IPS-15b (cell line): ENCODE data around the gene ATP2A1.

ENCODE experiments used
- H3K27me3 ChIP-seq: one replicate; pipeline ENCODE4 v1.6.1; 2013; ENCODE audit warnings: low read length; ENCODE audit not compliant: control insufficient read depth, insufficient read depth
- H3K36me3 ChIP-seq: one replicate; pipeline ENCODE4 v1.6.1; 2013; ENCODE audit warnings: low read length; ENCODE audit not compliant: control insufficient read depth, insufficient read depth
- H3K4me1 ChIP-seq: one replicate; pipeline ENCODE4 v1.6.1; 2013; ENCODE audit warnings: mild to moderate bottlenecking, low read length; ENCODE audit not compliant: control insufficient read depth, insufficient read depth
- H3K4me3 ChIP-seq: one replicate; pipeline ENCODE4 v1.5.1; 2013; ENCODE audit warnings: low read depth, low read length
- H3K9ac ChIP-seq: one replicate; pipeline ENCODE4 v1.6.1; 2013; ENCODE audit warnings: low read depth, mild to moderate bottlenecking, low read length
- H3K9me3 ChIP-seq: one replicate; pipeline ENCODE4 v1.6.1; 2013; ENCODE audit warnings: mild to moderate bottlenecking, low read length; ENCODE audit not compliant: control insufficient read depth, insufficient read depth

Gene ATP2A1

GRCh38 chr16:28903344-28904042 is 25.2 kb downstream of the ATP2A1 start:
- H3K9me3 ChIP-seq = no peaks in the 10 kb centered on the region
- peaks cover 6% of the 10 kb centered on the region for H3K36me3 ChIP-seq
- no peaks in the 10 kb centered on the region for H3K4me1 ChIP-seq
- no peak overlapping the region for H3K4me3 ChIP-seq
- H3K27me3 ChIP-seq = no peaks in the 10 kb centered on the region
- H3K9ac ChIP-seq = no peak overlapping the region

DNA sequence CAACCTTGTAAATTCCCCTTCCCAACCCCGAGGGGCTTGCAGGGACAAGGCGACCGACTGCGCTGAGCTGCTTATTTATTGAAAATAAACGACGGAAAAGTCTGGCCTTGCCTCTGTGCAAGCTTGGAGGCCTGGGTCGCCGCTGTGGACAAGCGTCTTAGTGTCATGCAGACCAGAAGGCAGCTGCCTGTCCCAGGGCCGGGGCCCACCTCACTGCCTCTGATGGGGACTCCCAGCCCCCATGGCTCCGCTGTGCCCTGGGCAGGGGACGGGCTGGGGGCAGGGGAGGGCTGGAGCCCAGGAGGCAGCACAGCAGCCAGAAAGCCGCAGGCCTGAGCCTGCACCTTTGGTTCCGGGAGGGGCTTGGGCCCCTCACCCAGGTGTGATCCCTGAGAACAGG is 26.1 kb downstream of the ATP2A1 start:
- H3K36me3 ChIP-seq = peaks cover 8% of the 10 kb centered on the region
- H3K9me3 ChIP-seq = no peaks in the 10 kb centered on the region
- no peak overlapping the region for H3K9ac ChIP-seq
- H3K27me3 ChIP-seq = no peaks in the 10 kb centered on the region
- H3K4me3 ChIP-seq = no peak overlapping the region
- no peaks in the 10 kb centered on the region for H3K4me1 ChIP-seq

- no peak overlapping the region for H3K9ac ChIP-seq
- no peak overlapping the region for H3K4me3 ChIP-seq
- H3K27me3 ChIP-seq = no peaks in the 10 kb centered on the region
- H3K9me3 ChIP-seq = no peaks in the 10 kb centered on the region
- H3K4me1 ChIP-seq = no peaks in the 10 kb centered on the region
- H3K36me3 ChIP-seq = peaks cover 8% of the 10 kb centered on the region
Measured at GRCh38 chr16:28904828-28905227, 26.5 kb downstream of the ATP2A1 start.

GRCh38 chr16:28905229-28905754 is 27.0 kb downstream of the ATP2A1 start:
- Histone ChIP-seq H3K9ac (no peak overlapping the region), H3K4me1 (no peaks in the 10 kb centered on the region), H3K27me3 (no peaks in the 10 kb centered on the region), H3K4me3 (no peak overlapping the region), H3K9me3 (no peaks in the 10 kb centered on the region), H3K36me3 (peaks cover 8% of the 10 kb centered on the region)

DNA sequence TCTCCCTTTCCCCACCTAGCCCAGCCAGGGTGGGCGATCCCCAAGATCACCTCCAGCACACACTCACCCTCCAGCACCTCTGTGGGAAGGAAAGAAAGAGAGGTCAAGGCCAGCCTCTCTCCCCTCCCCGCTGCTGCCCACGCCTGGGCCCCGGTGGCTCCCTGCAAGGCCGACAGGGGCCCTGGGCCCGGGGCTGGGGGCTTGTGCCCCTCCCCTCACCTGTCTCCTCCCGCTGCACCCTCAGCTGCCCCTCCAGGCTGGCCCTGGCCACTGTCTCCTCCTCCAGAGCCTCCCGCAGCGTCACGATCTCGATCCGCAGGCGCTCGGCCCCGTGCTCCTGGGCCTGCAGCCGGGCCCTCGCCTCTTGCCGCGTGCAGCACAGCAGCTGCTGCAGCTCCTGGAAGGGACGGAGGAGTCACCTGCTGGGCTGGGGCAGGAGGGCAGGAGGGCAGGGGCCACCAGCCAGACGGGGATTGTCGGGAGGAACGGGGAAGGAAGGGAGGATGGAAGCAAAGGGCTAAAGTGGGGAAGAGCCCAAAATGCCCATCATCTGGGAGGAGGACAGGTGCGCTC is 27.6 kb downstream of the ATP2A1 start:
- H3K27me3 ChIP-seq = no peaks in the 10 kb centered on the region
- H3K4me1 ChIP-seq = no peaks in the 10 kb centered on the region
- H3K36me3 ChIP-seq = peaks cover 8% of the 10 kb centered on the region
- H3K4me3 ChIP-seq = no peak overlapping the region
- no peak overlapping the region for H3K9ac ChIP-seq
- H3K9me3 ChIP-seq = no peaks in the 10 kb centered on the region

DNA sequence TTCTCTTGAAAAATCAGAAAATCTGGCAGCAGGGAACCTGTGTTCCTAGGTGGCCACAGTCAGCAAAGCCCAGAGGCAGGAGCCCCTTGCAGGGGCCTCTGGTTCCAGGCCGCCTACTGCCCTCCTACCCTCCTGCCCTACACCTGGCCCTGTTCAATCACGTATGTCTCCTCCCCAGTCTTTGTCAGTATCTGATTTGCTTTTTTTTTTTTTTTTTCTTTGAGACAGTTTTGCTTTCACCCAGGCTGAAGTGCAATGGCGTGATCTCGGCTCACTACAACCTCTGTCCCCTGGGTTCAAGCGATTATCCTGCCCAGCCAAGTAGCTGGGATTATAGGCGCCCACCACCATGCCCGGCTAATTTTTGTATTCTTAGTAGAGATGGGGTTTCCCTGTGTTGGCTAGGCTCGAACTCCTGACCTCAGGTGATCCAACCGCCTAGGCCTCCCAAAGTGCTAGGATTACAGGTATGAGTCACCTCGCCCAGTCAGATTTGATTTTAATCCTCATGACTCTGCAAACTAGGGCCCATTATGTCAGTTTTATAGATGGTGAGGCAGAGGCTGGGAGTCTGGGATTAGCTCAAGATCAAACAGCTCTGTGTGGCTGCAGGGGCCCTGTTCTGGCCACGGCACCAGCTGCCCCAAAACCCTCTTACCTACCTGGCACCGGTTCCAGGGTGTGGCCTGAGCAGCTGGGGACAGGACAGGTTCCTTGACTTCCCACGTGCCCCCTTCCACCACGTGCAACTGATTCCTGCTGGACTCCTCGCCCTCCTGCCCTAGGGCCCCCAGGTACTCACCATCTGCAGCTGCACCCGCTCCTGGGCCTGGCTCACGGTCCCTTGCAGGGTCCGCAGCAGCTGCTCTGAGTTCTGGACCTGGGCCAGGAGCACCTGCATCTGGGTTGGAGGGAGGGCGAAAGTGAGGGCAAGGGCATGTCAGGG is 32.1 kb downstream of the ATP2A1 start:
- Histone ChIP-seq H3K9ac (no peak overlapping the region), H3K27me3 (no peaks in the 10 kb centered on the region), H3K36me3 (peaks cover 13% of the 10 kb centered on the region), H3K9me3 (no peaks in the 10 kb centered on the region), H3K4me3 (no peak overlapping the region), H3K4me1 (no peaks in the 10 kb centered on the region)

DNA sequence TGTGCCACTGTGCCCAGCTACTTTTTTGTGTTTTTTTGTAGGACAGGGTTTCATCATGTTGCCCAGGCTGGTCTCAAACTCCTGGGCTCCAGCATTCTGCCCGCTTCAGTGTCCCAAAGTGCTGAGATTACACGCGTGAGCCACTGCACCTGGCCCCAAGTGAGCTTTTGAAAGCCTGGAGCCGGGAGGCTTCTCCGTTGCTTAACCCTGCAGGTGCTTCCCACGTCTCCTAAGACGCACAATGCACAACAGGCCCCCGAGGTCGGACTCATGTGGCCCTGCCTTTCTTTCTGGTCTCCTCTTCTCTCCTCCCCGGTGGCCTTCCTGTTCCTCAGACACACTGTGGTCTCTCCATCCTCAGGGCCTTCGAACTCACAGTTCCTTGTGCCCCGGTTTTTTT is 34.3 kb downstream of the ATP2A1 start:
- Histone ChIP-seq H3K27me3 (no peaks in the 10 kb centered on the region), H3K4me1 (no peaks in the 10 kb centered on the region), H3K9ac (no peak overlapping the region), H3K36me3 (peaks cover 15% of the 10 kb centered on the region), H3K4me3 (no peak overlapping the region), H3K9me3 (no peaks in the 10 kb centered on the region)

DNA sequence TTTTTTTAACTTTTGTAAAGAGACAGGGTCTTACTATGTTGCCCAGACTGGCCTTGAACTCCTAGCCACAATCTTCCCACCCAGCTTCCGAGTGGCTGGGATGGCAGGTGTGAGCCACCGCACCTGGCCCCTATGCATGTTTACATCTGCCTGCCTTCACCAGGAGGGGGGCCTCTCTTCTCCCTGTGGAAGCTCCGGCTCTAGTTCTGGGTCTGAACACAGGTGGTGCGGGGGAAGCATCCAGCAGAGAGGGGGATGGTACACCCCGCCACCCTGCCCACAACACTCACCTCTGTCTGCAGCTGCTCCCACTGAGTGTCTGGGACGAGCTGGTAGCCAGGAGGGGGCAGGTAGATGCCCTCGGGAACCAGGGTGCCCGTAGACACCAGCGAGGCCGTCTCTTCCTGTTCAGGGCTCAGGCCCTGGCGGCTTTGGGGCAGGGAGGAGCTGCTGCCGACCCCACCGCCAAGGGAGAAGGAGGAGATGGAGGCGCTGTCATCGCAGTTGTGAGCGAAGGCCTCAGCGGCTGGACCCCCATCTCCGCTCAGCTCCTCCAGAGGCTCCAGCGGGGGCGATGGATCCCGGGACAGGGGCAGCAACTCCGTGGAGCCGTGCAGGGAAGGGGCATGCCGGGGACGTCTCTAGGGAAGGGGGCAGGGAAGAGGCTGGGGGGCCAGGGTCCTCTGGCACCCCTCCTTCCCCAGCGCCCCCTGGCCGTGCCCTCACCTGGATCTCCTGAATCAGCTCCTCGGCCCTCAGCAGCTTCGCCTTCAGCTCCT is 35.8 kb downstream of the ATP2A1 start:
- H3K36me3 ChIP-seq = peaks cover 11% of the 10 kb centered on the region
- no peaks in the 10 kb centered on the region for H3K4me1 ChIP-seq
- no peaks in the 10 kb centered on the region for H3K9me3 ChIP-seq
- H3K27me3 ChIP-seq = no peaks in the 10 kb centered on the region
- no peak overlapping the region for H3K4me3 ChIP-seq
- no peak overlapping the region for H3K9ac ChIP-seq

GRCh38 chr16:28915181-28915580 is 36.9 kb downstream of the ATP2A1 start:
- Histone ChIP-seq H3K4me3 (no peak overlapping the region), H3K27me3 (no peaks in the 10 kb centered on the region), H3K9ac (no peak overlapping the region), H3K36me3 (peaks cover 11% of the 10 kb centered on the region), H3K4me1 (no peaks in the 10 kb centered on the region), H3K9me3 (no peaks in the 10 kb centered on the region)

GRCh38 chr16:28917095-28917494 is 38.8 kb downstream of the ATP2A1 start:
- Histone ChIP-seq H3K4me3 (no peak overlapping the region), H3K36me3 (peaks cover 14% of the 10 kb centered on the region), H3K9me3 (no peaks in the 10 kb centered on the region), H3K27me3 (no peaks in the 10 kb centered on the region), H3K9ac (no peak overlapping the region), H3K4me1 (no peaks in the 10 kb centered on the region)

DNA sequence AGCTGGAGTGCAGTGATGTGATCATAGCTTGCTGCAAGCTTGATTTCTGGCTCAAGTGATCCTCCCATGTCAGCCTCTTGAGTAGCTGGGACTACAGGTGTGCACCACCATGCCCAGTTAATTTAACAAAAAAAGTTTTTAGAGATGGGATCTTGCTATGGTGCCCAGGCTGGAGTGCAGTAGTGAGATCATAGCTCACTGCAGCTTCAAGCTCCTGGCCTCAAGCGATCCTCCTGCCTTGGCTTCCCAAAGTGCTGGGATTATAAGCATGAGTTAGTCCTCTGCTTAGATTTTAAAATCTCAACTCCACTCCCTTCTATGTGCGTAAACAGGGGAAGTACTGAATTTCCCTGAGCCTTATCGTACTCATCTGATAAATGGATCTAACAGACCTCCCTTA is 40.4 kb downstream of the ATP2A1 start:
- H3K9ac ChIP-seq = no peak overlapping the region
- H3K4me1 ChIP-seq = no peaks in the 10 kb centered on the region

More for the DNA sequence above, 40.4 kb downstream of the ATP2A1 start:
- no peaks in the 10 kb centered on the region for H3K9me3 ChIP-seq
- no peaks in the 10 kb centered on the region for H3K27me3 ChIP-seq
- H3K4me3 ChIP-seq = no peak overlapping the region
- H3K36me3 ChIP-seq = peaks cover 14% of the 10 kb centered on the region
